Measurements from ENCODE around the gene CELSR1. TPM values are rescaled to one million over a fixed set of nuclear protein-coding genes. Genes with fewer than 3 reads are reported as not detected.

The CELSR1 gene
- total RNA-seq, 1 donor from 2014 or later = 14.2 TPM

- DNase-seq = no peak
These were observed 175.1 kb downstream of the CELSR1 start for GRCh38 chr22:46362203-46362933.

GRCh38 chr22:46361826-46362202, 175.6 kb downstream of the CELSR1 start:
- no peak for DNase-seq

GRCh38 chr22:46360891-46361290, 176.5 kb downstream of the CELSR1 start:
- no peak for DNase-seq

- DNase-seq = no peak
These were observed 177.3 kb downstream of the CELSR1 start for GRCh38 chr22:46360097-46360496.

- DNase-seq = no peak
These were observed 178.1 kb downstream of the CELSR1 start for GRCh38 chr22:46359362-46359761.

GRCh38 chr22:46358766-46359165, 178.7 kb downstream of the CELSR1 start:
- DNase-seq = no peak

GRCh38 chr22:46357711-46358520, 179.5 kb downstream of the CELSR1 start:
- DNase-seq = no peak

- DNase-seq = no peak
These were observed 180.6 kb downstream of the CELSR1 start for GRCh38 chr22:46356496-46357480.

GRCh38 chr22:46355996-46356471, 181.4 kb downstream of the CELSR1 start:
- no peak for DNase-seq

- peak; percentile 14 for DNase-seq
These were observed 181.9 kb downstream of the CELSR1 start for GRCh38 chr22:46355369-46355995.

- DNase-seq = no peak
These were observed 182.5 kb downstream of the CELSR1 start for GRCh38 chr22:46354993-46355305.

GRCh38 chr22:46354176-46354992, 183.0 kb downstream of the CELSR1 start:
- DNase-seq = no peak

- DNase-seq = no peak
These were observed 183.8 kb downstream of the CELSR1 start for GRCh38 chr22:46353483-46354105.

GRCh38 chr22:46352691-46353386, 184.6 kb downstream of the CELSR1 start:
- DNase-seq = no peak

- DNase-seq = no peak
These were observed 185.1 kb downstream of the CELSR1 start for GRCh38 chr22:46352276-46352675.

- DNase-seq = no peak
These were observed 185.7 kb downstream of the CELSR1 start for GRCh38 chr22:46351767-46352166.

- DNase-seq = no peak
These were observed 186.2 kb downstream of the CELSR1 start for GRCh38 chr22:46351131-46351735.

- no peak for DNase-seq
These were observed 186.8 kb downstream of the CELSR1 start for GRCh38 chr22:46350646-46351045.

GRCh38 chr22:46350121-46350520, 187.3 kb downstream of the CELSR1 start:
- DNase-seq = no peak
